Superior temporal gyrus (tissue), 1 donor: ENCODE measurements around the gene PSMD11.
"Not testable (repeated sequence)": the region's sequence is repeated elsewhere in the genome, so short reads cannot be mapped to it uniquely, and the experiment has no call there.

Experiments
- DNase-seq: peaks from one replicate; pipeline ENCODE4 v3.0.0-alpha.2; 2016; ENCODE audit errors: extremely low spot score

Gene PSMD11

GRCh38 chr17:32444301-32445073, at the start of gene PSMD11:
PSMD11 (plus strand) TSS chr17:32444510; CDS start chr17:32444524, 14 bp downstream.
- DNase-seq: peak; percentile 94

GRCh38 chr17:32396343-32396742, 48.0 kb upstream of the PSMD11 start:
- DNase-seq: no peak

GRCh38 chr17:32398946-32399345, 45.4 kb upstream of the PSMD11 start:
- no peak for DNase-seq

GRCh38 chr17:32410085-32410484, 34.2 kb upstream of the PSMD11 start:
- DNase-seq: not testable (repeated sequence)

- DNase-seq: no peak
These were observed 17.4 kb upstream of the PSMD11 start for GRCh38 chr17:32426894-32427293.

- no peak for DNase-seq
These were observed 14.7 kb upstream of the PSMD11 start for GRCh38 chr17:32429598-32429997.

- no peak for DNase-seq
These were observed 3.6 kb upstream of the PSMD11 start for GRCh38 chr17:32440722-32441121.

GRCh38 chr17:32441886-32442285, 2.4 kb upstream of the PSMD11 start:
- no peak for DNase-seq

- DNase-seq: no peak
These were observed 446 bp upstream of the PSMD11 start for GRCh38 chr17:32443827-32444300.

- no peak for DNase-seq
These were observed 735 bp downstream of the PSMD11 start for GRCh38 chr17:32445074-32445415.

GRCh38 chr17:32445497-32445896, 1.2 kb downstream of the PSMD11 start:
- DNase-seq: no peak

- DNase-seq: no peak
These were observed 1.7 kb downstream of the PSMD11 start for GRCh38 chr17:32445971-32446370.

- no peak for DNase-seq
These were observed 2.6 kb downstream of the PSMD11 start for GRCh38 chr17:32446949-32447348.

- DNase-seq: no peak
These were observed 5.7 kb downstream of the PSMD11 start for GRCh38 chr17:32449963-32450362.

GRCh38 chr17:32450379-32450778, 6.1 kb downstream of the PSMD11 start:
- DNase-seq: not testable (repeated sequence)

GRCh38 chr17:32451879-32452278, 7.6 kb downstream of the PSMD11 start:
- DNase-seq: no peak

GRCh38 chr17:32452281-32452680, 8.0 kb downstream of the PSMD11 start:
- no peak for DNase-seq

- DNase-seq: no peak
These were observed 9.1 kb downstream of the PSMD11 start for GRCh38 chr17:32453370-32453769.

GRCh38 chr17:32458371-32458770, 14.1 kb downstream of the PSMD11 start:
- no peak for DNase-seq

- DNase-seq: no peak
These were observed 15.7 kb downstream of the PSMD11 start for GRCh38 chr17:32460054-32460453.

- DNase-seq: no peak
These were observed 17.2 kb downstream of the PSMD11 start for GRCh38 chr17:32461498-32461852.

GRCh38 chr17:32461853-32462617, 17.7 kb downstream of the PSMD11 start:
- DNase-seq: peak; percentile 76

- no peak for DNase-seq
These were observed 19.0 kb downstream of the PSMD11 start for GRCh38 chr17:32463304-32463703.
